GM23248 (cell line): ENCODE measurements around the gene PDLIM5. TPM values are rescaled to one million over a fixed set of nuclear protein-coding genes. Genes with fewer than 3 reads are reported as not detected.

ENCODE experiments used
- DNase-seq: peaks from one replicate; pipeline ENCODE4 v3.0.0-alpha.2; 2015
- H2AFZ ChIP-seq: fragments of 200-600 bp; sonication (generic); 2 replicates; pipeline ENCODE4 v1.6.1; 2016; ENCODE audit warnings: antibody characterized with exemption
- H3F3A ChIP-seq: fragments of 200-600 bp; sonication (generic); 2 replicates; pipeline ENCODE4 v1.6.1; 2016; ENCODE audit warnings: mild to moderate bottlenecking, antibody characterized with exemption, mixed run types; ENCODE audit not compliant: insufficient read depth
- H3K27ac ChIP-seq: fragments of 200-600 bp; sonication (generic); 2 replicates; pipeline ENCODE4 v1.5.1; 2016; ENCODE audit warnings: mild to moderate bottlenecking
- H3K27me3 ChIP-seq: fragments of 200-600 bp; sonication (generic); replicated peaks from 2 replicates; pipeline ENCODE4 v1.6.1; 2016; ENCODE audit warnings: mild to moderate bottlenecking; ENCODE audit not compliant: insufficient read depth
- H3K36me3 ChIP-seq: fragments of 200-600 bp; sonication (generic); 2 replicates; pipeline ENCODE4 v1.6.1; 2016; ENCODE audit warnings: low read depth, mild to moderate bottlenecking
- H3K4me1 ChIP-seq: fragments of 200-600 bp; sonication (generic); 2 replicates; pipeline ENCODE4 v1.6.1; 2016; ENCODE audit warnings: mild to moderate bottlenecking; ENCODE audit not compliant: insufficient read depth
- H3K4me2 ChIP-seq: fragments of 200-600 bp; sonication (generic); one replicate; pipeline ENCODE4 v1.6.1; 2016; ENCODE audit warnings: mild to moderate bottlenecking; ENCODE audit not compliant: unreplicated experiment
- H3K4me3 ChIP-seq: fragments of 200-600 bp; sonication (generic); 2 replicates; pipeline ENCODE4 v1.5.1; 2016; ENCODE audit warnings: mild to moderate bottlenecking
- H3K79me2 ChIP-seq: fragments of 200-600 bp; sonication (generic); 2 replicates; pipeline ENCODE4 v1.6.1; 2016; ENCODE audit warnings: mild to moderate bottlenecking; ENCODE audit not compliant: insufficient read depth
- H3K9ac ChIP-seq: fragments of 200-600 bp; sonication (generic); 2 replicates; pipeline ENCODE4 v1.6.1; 2016; ENCODE audit warnings: mild to moderate bottlenecking
- H3K9me2 ChIP-seq: fragments of 200-600 bp; sonication (generic); 2 replicates; pipeline ENCODE4 v1.6.1; 2016; ENCODE audit warnings: mixed run types, mild to moderate bottlenecking, moderate library complexity; ENCODE audit not compliant: insufficient read depth
- H3K9me3 ChIP-seq: fragments of 200-600 bp; sonication (generic); one replicate; pipeline ENCODE4 v1.6.1; 2017; ENCODE audit warnings: low read depth
- H4K20me1 ChIP-seq: fragments of 200-600 bp; sonication (generic); 2 replicates; pipeline ENCODE4 v1.6.0; 2016; ENCODE audit not compliant: insufficient read depth
- EZH2 ChIP-seq: fragments of 200-600 bp; sonication (generic); IDR thresholded peaks from 2 replicates; pipeline ENCODE4 v1.6.1; 2018; ENCODE audit warnings: antibody characterized with exemption, mild to moderate bottlenecking; ENCODE audit not compliant: insufficient read depth, poor library complexity, severe bottlenecking
- EZH2phosphoT487 ChIP-seq: fragments of 200-600 bp; sonication (generic); IDR thresholded peaks from 2 replicates; pipeline ENCODE4 v1.6.1; 2018; ENCODE audit warnings: antibody characterized with exemption, moderate library complexity, mild to moderate bottlenecking, low read depth; ENCODE audit not compliant: insufficient read depth
- WGBS, 2 experiments: methylation state at CpG; one replicate each; pipeline ENCODE4 v1.1.6; 2015 to 2017; ENCODE audit warnings: low lambda C conversion rate in 2 of 2, low coverage in 1 of 2; ENCODE audit errors: missing lambda C conversion rate in 2 of 2; 5-methylcytosine and 5-hydroxymethylcytosine counted together
- in situ Hi-C: fragments of 300-500 bp; cut with MboI; formaldehyde crosslinking; loops from 2 replicates; pipeline ENCODE4 v1.15.0; 2020
- polyA plus RNA-seq: library from polyadenylated mRNA; unstranded; fragments of >200 nt; fragmentation: Nextera tagmentation; extraction: Ambion mirVana; gene quantifications from 2 replicates; pipeline ENCODE4 v1.2.1, GENCODE V29; 2016
- total RNA-seq: library from RNA; depleted of rRNA; stranded (reverse); fragments of >200 nt; shearing (Covaris generic); gene quantifications from 2 replicates; pipeline ENCODE4 v1.2.3, GENCODE V29; 2014

PDLIM5 gene
- total and polyA plus RNA-seq, 2 experiments from 2014 or later: 115 to 149 TPM

- DNase-seq: peak; percentile 8
- WGBS, 2 experiments: 98 to 100% methylated on average over 2 of the region's 2 CpGs
Observed at GRCh38 chr4:94407846-94408245, 43.9 kb upstream of the PDLIM5 start.

GRCh38 chr4:94408549-94409374, 43.0 kb upstream of the PDLIM5 start:
- in situ Hi-C loops: loop anchor here (5.0 to 25.0 kb wide), 2 partner anchors 189 to 704 kb away; no protein-coding TSS in a partner anchor
- H2AFZ ChIP-seq: no peak overlapping the region
- peaks cover 23% of the 10 kb centered on the region; the same call in 1 of the 2 replicates for H3F3A ChIP-seq
- H3K27ac ChIP-seq: no peak overlapping the region
- peaks cover 55% of the 10 kb centered on the region for H3K4me1 ChIP-seq
- no peaks in the 10 kb centered on the region for H3K36me3 ChIP-seq
- no peaks in the 10 kb centered on the region; the same call in 1 of the 2 replicates for H3K79me2 ChIP-seq
- H4K20me1 ChIP-seq: no peaks in the 10 kb centered on the region
- no peak overlapping the region for H3K9ac ChIP-seq
- peak; percentile 55 for DNase-seq
- 79 to 86% methylated on average over 5 of the region's 5 CpGs for WGBS, 2 experiments
- H3K9me2 ChIP-seq: no peaks in the 10 kb centered on the region
- no peak overlapping the region for H3K4me2 ChIP-seq
- TF ChIP-seq EZH2 (no peak), EZH2phosphoT487 (no peak)
- H3K9me3 ChIP-seq: no peaks in the 10 kb centered on the region
- H3K27me3 ChIP-seq: no peaks in the 10 kb centered on the region
- no peak overlapping the region for H3K4me3 ChIP-seq

More at GRCh38 chr4:94407846-94408245, 43.9 kb upstream of the PDLIM5 start:
- H3K4me3 ChIP-seq: no peak overlapping the region
- no peaks in the 10 kb centered on the region for H3K9me3 ChIP-seq
- no peaks in the 10 kb centered on the region for H3K36me3 ChIP-seq
- no peaks in the 10 kb centered on the region; the same call in 1 of the 2 replicates for H3K79me2 ChIP-seq
- peaks cover 14% of the 10 kb centered on the region; the same call in 1 of the 2 replicates for H3F3A ChIP-seq
- no peak overlapping the region for H2AFZ ChIP-seq
- H3K27ac ChIP-seq: no peak overlapping the region
- no peaks in the 10 kb centered on the region for H3K9me2 ChIP-seq
- no peak overlapping the region for H3K9ac ChIP-seq
- TF ChIP-seq EZH2phosphoT487: no peak
- no peak for TF ChIP-seq EZH2
- no peaks in the 10 kb centered on the region for H4K20me1 ChIP-seq
- peaks cover 46% of the 10 kb centered on the region for H3K4me1 ChIP-seq
- H3K27me3 ChIP-seq: no peaks in the 10 kb centered on the region
- no peak overlapping the region for H3K4me2 ChIP-seq
- in situ Hi-C loops: loop anchor here (5.0 to 25.0 kb wide), 2 partner anchors 189 to 704 kb away; no protein-coding TSS in a partner anchor

GRCh38 chr4:94409375-94409679, 42.4 kb upstream of the PDLIM5 start:
- Histone ChIP-seq H3K4me2 (no peak overlapping the region), H2AFZ (no peak overlapping the region), H3K27me3 (no peaks in the 10 kb centered on the region), H3F3A (peaks cover 26% of the 10 kb centered on the region; the same call in 1 of the 2 replicates), H3K36me3 (no peaks in the 10 kb centered on the region), H3K4me3 (no peak overlapping the region), H3K4me1 (peaks cover 57% of the 10 kb centered on the region), H3K79me2 (no peaks in the 10 kb centered on the region; the same call in 1 of the 2 replicates), H3K9me2 (no peaks in the 10 kb centered on the region), H3K9me3 (no peaks in the 10 kb centered on the region), H3K9ac (no peak overlapping the region), H4K20me1 (no peaks in the 10 kb centered on the region), H3K27ac (peak overlapping the region; percentile 84; the same call in 1 of the 2 replicates)
- 97 to 100% methylated on average over 1 of the region's 1 CpG for WGBS, 2 experiments
- no peak for DNase-seq
- in situ Hi-C loops: loop anchor here (5.0 to 25.0 kb wide), 2 partner anchors 188 to 703 kb away; no protein-coding TSS in a partner anchor
- TF ChIP-seq EZH2 (no peak), EZH2phosphoT487 (no peak)

- DNase-seq: peak; percentile 13
- Histone ChIP-seq H2AFZ (no peak overlapping the region), H3K27ac (peak overlapping the region; percentile 84), H3K9me2 (no peaks in the 10 kb centered on the region), H3K36me3 (no peaks in the 10 kb centered on the region), H3K4me3 (no peak overlapping the region; the same call in 1 of the 2 replicates), H4K20me1 (no peaks in the 10 kb centered on the region), H3K9me3 (no peaks in the 10 kb centered on the region), H3K4me2 (peak overlapping the region; percentile 38), H3K9ac (peak overlapping the region; percentile 59), H3F3A (peaks cover 26% of the 10 kb centered on the region; the same call in 1 of the 2 replicates), H3K4me1 (peaks cover 57% of the 10 kb centered on the region), H3K79me2 (no peaks in the 10 kb centered on the region; the same call in 1 of the 2 replicates), H3K27me3 (no peaks in the 10 kb centered on the region)
- TF ChIP-seq EZH2phosphoT487 (no peak), EZH2 (no peak)
- in situ Hi-C loops: loop anchor here (5.0 to 25.0 kb wide), 2 partner anchors 187 to 702 kb away; no protein-coding TSS in a partner anchor
Observed at GRCh38 chr4:94409962-94410361, 41.8 kb upstream of the PDLIM5 start.
